GM12874 (cell line): ENCODE data around the gene PNISR.

Source experiments
- CTCF ChIP-seq: IDR thresholded peaks from 2 replicates; pipeline ENCODE4 v1.5.1; 2011; ENCODE audit warnings: low read depth, mild to moderate bottlenecking, control low read depth, low read length, moderate library complexity; ENCODE audit not compliant: insufficient read depth

Gene PNISR

GRCh38 chr6:99349171-99350141 lies 75.7 kb downstream of the PNISR start, which contains the start of gene FAXC:
TSS of gene FAXC (minus strand) at chr6:99349674. CDS start at chr6:99349372, 302 bp downstream.
- TF ChIP-seq CTCF: no peak

- TF ChIP-seq CTCF: no peak
Measured at GRCh38 chr6:99348288-99349170, 76.6 kb downstream of the PNISR start.
